Parathyroid adenoma (tissue), 2 donors: ENCODE results near the gene CCDC187.

Experiments
- H2AFZ ChIP-seq: fragments of 300-600 bp; sonication (generic); one replicate; pipeline ENCODE4 v1.7.0; 2017; ENCODE audit warnings: antibody characterized with exemption, mild to moderate bottlenecking
- H3K27ac ChIP-seq: fragments of 300-600 bp; sonication (generic); one replicate; pipeline ENCODE4 v1.7.0; 2017
- H3K27me3 ChIP-seq: fragments of 300-600 bp; sonication (generic); one replicate; pipeline ENCODE4 v1.7.0; 2017; ENCODE audit warnings: low read length; ENCODE audit not compliant: control insufficient read depth, insufficient read depth
- H3K36me3 ChIP-seq: fragments of 300-600 bp; sonication (generic); one replicate; pipeline ENCODE4 v1.7.0; 2017; ENCODE audit warnings: low read length; ENCODE audit not compliant: control insufficient read depth, insufficient read depth
- H3K4me1 ChIP-seq: fragments of 300-600 bp; sonication (generic); one replicate; pipeline ENCODE4 v1.7.0; 2017; ENCODE audit warnings: control low read depth
- H3K4me2 ChIP-seq: fragments of 300-600 bp; sonication (generic); one replicate; pipeline ENCODE4 v1.7.0; 2017; ENCODE audit warnings: low read length
- H3K4me3 ChIP-seq: fragments of 300-600 bp; sonication (generic); one replicate; pipeline ENCODE4 v1.7.0; 2017; ENCODE audit warnings: low read depth, low read length
- H3K79me2 ChIP-seq: fragments of 300-600 bp; sonication (generic); one replicate; pipeline ENCODE4 v1.7.0; 2017; ENCODE audit warnings: control low read depth
- H3K9ac ChIP-seq: fragments of 300-600 bp; sonication (generic); one replicate; pipeline ENCODE4 v1.7.0; 2017; ENCODE audit warnings: mild to moderate bottlenecking
- H3K9me3 ChIP-seq: fragments of 300-600 bp; sonication (generic); one replicate; pipeline ENCODE4 v1.7.0; 2017; ENCODE audit warnings: low read length; ENCODE audit not compliant: control insufficient read depth
- CTCF ChIP-seq: fragments of 300-600 bp; sonication (generic); IDR thresholded peaks from one replicate; pipeline ENCODE4 v1.7.0; 2017; ENCODE audit warnings: antibody characterized with exemption, mild to moderate bottlenecking
- donor health status: primary hyperparathyroidism.

Gene CCDC187

GRCh38 chr9:136300016-136300545 is 3.8 kb downstream of the CCDC187 start:
- Histone ChIP-seq H3K9me3 (no peaks in the 10 kb centered on the region), H3K79me2 (no peaks in the 10 kb centered on the region), H3K36me3 (no peaks in the 10 kb centered on the region), H3K27ac (no peak overlapping the region), H3K4me3 (no peak overlapping the region), H2AFZ (no peak overlapping the region), H3K4me1 (no peaks in the 10 kb centered on the region), H3K27me3 (no peaks in the 10 kb centered on the region), H3K4me2 (no peak overlapping the region), H3K9ac (no peak overlapping the region)
- no peak for TF ChIP-seq CTCF

GRCh38 chr9:136299541-136299940 is 4.4 kb downstream of the CCDC187 start:
- Histone ChIP-seq H3K27ac (no peak overlapping the region), H3K4me2 (no peak overlapping the region), H3K9ac (no peak overlapping the region), H3K27me3 (no peaks in the 10 kb centered on the region), H3K9me3 (no peaks in the 10 kb centered on the region), H3K36me3 (no peaks in the 10 kb centered on the region), H2AFZ (no peak overlapping the region), H3K4me1 (no peaks in the 10 kb centered on the region), H3K4me3 (no peak overlapping the region), H3K79me2 (no peaks in the 10 kb centered on the region)
- no peak for TF ChIP-seq CTCF

GRCh38 chr9:136299116-136299515 is 4.8 kb downstream of the CCDC187 start:
- H3K4me1 ChIP-seq, result no peaks in the 10 kb centered on the region
- TF ChIP-seq CTCF, result no peak
- no peak overlapping the region for H2AFZ ChIP-seq
- H3K27me3 ChIP-seq, result no peaks in the 10 kb centered on the region
- no peak overlapping the region for H3K4me2 ChIP-seq
- H3K9ac ChIP-seq, result no peak overlapping the region
- H3K27ac ChIP-seq, result no peak overlapping the region
- H3K4me3 ChIP-seq, result no peak overlapping the region
- no peaks in the 10 kb centered on the region for H3K9me3 ChIP-seq
- no peaks in the 10 kb centered on the region for H3K79me2 ChIP-seq
- H3K36me3 ChIP-seq, result no peaks in the 10 kb centered on the region

GRCh38 chr9:136297766-136298735 is 5.8 kb downstream of the CCDC187 start:
- Histone ChIP-seq H3K27ac (no peak overlapping the region), H3K9ac (no peak overlapping the region), H2AFZ (no peak overlapping the region), H3K27me3 (no peaks in the 10 kb centered on the region), H3K9me3 (no peaks in the 10 kb centered on the region), H3K4me2 (no peak overlapping the region), H3K36me3 (no peaks in the 10 kb centered on the region), H3K79me2 (no peaks in the 10 kb centered on the region), H3K4me3 (no peak overlapping the region), H3K4me1 (no peaks in the 10 kb centered on the region)
- TF ChIP-seq CTCF, result no peak
